SK-N-SH (cell line): ENCODE measurements around the gene PRKCA.

Experiments used
- GATA2 ChIP-seq: sonication (generic); formaldehyde crosslinking; IDR thresholded peaks from 2 replicates; pipeline ENCODE4 v1.5.0; 2020; ENCODE audit warnings: mild to moderate bottlenecking, missing genetic modification reagents
- NFIC ChIP-seq: IDR thresholded peaks from 2 replicates; pipeline ENCODE4 v1.4.0; 2012; ENCODE audit warnings: borderline replicate concordance
- RFX5 ChIP-seq: IDR thresholded peaks from 2 replicates; pipeline ENCODE4 v1.6.1; 2012; ENCODE audit warnings: mild to moderate bottlenecking, improper control_type of control experiment, low read length
- YY1 ChIP-seq: IDR thresholded peaks from 2 replicates; pipeline ENCODE4 v1.4.0; 2012; ENCODE audit warnings: low read depth, mild to moderate bottlenecking
- TF ChIP-seq, protein P1 (sequence below): fragments of 200-600 bp; sonication (generic); IDR thresholded peaks from 2 replicates; pipeline ENCODE4 v1.6.1; 2017; ENCODE audit warnings: antibody characterized with exemption, mild to moderate bottlenecking, moderate library complexity
- TF ChIP-seq, protein P2 (sequence below): IDR thresholded peaks from 2 replicates; pipeline ENCODE4 v1.4.0; 2012; ENCODE audit warnings: low read depth, borderline replicate concordance

GRCh38 chr17:66814570-66814969, 512.2 kb downstream of the PRKCA start:
- TF ChIP-seq RFX5 (no peak), GATA2 (CRISPR knock-in tag) (no peak), YY1 (no peak), NFIC (no peak)
- TF ChIP-seq, protein P1, sequence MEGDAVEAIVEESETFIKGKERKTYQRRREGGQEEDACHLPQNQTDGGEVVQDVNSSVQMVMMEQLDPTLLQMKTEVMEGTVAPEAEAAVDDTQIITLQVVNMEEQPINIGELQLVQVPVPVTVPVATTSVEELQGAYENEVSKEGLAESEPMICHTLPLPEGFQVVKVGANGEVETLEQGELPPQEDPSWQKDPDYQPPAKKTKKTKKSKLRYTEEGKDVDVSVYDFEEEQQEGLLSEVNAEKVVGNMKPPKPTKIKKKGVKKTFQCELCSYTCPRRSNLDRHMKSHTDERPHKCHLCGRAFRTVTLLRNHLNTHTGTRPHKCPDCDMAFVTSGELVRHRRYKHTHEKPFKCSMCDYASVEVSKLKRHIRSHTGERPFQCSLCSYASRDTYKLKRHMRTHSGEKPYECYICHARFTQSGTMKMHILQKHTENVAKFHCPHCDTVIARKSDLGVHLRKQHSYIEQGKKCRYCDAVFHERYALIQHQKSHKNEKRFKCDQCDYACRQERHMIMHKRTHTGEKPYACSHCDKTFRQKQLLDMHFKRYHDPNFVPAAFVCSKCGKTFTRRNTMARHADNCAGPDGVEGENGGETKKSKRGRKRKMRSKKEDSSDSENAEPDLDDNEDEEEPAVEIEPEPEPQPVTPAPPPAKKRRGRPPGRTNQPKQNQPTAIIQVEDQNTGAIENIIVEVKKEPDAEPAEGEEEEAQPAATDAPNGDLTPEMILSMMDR = no peak
- TF ChIP-seq, protein P2, sequence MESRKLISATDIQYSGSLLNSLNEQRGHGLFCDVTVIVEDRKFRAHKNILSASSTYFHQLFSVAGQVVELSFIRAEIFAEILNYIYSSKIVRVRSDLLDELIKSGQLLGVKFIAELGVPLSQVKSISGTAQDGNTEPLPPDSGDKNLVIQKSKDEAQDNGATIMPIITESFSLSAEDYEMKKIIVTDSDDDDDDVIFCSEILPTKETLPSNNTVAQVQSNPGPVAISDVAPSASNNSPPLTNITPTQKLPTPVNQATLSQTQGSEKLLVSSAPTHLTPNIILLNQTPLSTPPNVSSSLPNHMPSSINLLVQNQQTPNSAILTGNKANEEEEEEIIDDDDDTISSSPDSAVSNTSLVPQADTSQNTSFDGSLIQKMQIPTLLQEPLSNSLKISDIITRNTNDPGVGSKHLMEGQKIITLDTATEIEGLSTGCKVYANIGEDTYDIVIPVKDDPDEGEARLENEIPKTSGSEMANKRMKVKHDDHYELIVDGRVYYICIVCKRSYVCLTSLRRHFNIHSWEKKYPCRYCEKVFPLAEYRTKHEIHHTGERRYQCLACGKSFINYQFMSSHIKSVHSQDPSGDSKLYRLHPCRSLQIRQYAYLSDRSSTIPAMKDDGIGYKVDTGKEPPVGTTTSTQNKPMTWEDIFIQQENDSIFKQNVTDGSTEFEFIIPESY = no peak
